Stimulated activated naive CD4-positive, alpha-beta T cell (primary cell): ENCODE data around the gene FHOD1.
A peak's percentile ranks its signal among the peaks of the same experiment; 100 is the strongest.

ENCODE experiments used
- DNase-seq, 6 experiments: peaks; one replicate each; lab custom pipeline; 2025; lab: John Stamatoyannopoulos, UW

The FHOD1 gene

DNA sequence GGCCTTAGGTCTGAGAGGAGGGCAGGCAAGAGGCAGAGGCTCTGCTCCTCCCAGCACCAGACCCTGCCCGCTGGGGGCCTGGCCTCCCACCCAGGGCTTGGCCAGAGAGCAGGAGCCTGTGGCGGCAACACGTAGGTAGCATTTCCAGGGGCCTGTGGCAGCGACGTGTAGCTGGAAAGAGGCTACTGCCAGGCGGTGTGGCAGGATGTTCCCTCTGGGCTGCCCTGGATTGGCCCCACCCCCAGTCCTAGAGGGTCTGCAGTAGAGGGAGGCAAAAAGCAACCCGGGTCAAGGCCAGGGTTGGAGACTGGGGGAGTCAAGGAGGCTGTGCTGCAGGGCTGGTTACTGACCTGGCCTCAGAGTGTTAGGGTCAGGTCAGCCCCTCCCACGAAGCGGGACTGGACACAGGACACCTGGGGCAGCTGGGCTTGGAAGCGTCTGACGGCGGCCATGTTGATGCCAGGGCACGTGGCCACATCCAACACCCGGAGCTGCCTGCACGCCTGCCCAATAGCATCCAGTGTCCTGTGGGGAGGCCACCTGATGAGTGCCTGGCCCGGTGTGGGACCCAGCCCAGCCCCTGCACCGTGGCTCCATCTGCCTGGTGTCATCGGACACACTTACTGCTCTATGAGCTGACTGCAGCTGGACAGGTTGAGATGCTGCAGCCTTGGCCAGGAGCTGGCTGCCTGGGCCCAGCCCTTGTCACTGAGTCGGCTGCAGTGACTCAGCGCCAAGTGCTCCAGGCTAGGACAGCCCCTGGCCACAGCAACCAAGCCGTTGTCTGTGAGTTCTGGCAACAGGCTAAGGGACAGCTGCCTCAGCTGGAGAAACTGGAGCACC, 39.8 kb downstream of the FHOD1 start:
- no peak for DNase-seq

DNA sequence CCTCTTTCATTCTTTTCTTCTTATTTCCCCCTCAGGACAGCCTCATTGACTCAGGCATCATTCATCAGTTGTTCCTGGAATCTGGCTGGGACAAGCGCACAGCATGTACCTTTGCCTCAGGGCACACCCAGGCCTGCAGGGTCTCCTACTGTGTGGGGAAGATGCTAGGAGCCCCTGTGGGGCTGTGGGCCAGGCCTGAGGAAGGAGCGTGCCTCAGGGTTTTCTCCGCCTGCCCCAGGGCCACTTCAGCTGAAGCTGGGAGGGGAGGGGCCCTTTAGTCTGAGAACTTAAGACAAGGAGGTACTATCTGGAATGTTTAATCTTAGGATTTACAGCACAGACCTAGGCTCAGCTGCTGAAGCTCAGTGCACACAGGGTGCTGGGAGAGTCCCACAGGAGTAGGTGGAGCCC, 40.4 kb downstream of the FHOD1 start:
- DNase-seq = no peak

DNA sequence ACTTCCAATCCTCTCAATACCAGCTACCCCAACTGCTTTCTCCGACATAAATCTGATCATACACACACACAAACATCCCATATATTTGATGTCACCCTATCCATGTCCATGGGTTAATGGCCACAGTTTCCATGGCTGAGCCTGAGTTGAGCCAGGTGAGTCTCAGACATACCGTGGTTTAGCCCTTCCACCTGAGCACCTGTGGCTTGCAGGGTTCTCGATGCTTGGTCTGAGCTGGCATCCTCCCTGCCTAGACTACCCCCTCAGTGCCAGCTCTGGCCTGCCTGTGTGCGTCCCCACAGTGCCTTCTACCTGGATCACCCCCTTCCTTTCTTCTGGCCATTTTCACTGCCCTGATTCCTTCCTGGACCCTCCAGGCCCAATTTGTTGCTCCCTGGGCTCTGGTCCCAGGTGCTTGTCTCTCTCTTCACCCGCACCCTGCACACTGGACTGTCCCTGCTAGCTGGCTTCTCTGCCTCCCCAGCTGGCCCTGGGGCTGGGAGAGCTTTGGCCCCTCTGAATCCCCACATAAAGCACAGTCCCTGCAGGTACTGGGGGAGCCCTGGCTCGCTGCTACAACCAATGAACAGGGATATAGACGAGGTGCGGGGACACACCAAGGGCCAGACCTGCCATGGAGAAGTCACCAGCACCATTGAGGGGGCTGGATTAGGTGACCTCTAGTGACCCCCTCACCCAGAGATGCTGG, 41.0 kb downstream of the FHOD1 start:
- no peak for DNase-seq

DNA sequence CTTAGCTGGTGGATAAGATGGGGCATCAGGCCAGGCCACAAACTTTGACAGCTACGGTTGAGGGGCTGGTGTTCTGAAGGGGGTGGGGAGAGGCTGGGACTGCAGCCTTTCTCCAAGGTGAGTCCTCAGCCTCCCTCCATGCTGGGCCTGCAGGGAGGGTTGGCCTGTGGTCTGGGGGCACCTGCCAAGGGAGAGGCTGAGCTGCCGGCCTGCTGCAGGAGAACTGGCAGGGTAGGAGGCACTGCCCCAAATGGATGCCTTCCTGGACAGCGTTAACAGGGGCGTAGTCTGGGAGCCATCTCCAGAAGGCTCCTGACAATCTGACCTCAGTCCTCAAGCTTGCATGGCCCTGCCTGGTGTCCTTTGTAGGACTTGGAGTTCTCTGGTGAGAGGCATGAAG, 43.2 kb downstream of the FHOD1 start:
- DNase-seq = no peak

DNA sequence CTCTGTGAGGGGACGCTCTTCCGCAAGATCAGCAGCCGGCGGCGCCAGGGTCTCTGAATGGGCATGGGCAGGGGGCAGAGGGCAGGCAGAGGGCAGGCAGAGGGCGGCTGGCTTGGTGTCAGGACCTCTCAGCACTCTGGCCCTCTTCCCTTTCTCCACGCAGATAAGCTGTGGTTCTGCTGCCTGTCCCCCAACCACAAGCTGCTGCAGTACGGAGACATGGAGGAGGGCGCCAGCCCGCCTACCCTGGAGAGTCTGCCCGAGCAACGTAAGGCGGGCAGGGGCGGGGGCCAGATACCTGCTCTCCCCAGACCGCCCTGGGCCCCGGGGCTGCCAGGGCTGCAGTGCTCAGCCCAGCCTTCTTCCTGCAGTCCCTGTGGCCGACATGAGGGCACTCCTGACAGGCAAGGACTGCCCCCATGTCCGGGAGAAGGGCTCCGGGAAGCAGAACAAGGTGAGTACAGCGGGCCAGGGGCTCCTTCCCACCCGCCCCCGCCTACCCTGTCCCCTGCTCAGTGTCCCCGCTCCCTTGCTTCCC, 44.3 kb downstream of the FHOD1 start:
- DNase-seq = no peak

DNA sequence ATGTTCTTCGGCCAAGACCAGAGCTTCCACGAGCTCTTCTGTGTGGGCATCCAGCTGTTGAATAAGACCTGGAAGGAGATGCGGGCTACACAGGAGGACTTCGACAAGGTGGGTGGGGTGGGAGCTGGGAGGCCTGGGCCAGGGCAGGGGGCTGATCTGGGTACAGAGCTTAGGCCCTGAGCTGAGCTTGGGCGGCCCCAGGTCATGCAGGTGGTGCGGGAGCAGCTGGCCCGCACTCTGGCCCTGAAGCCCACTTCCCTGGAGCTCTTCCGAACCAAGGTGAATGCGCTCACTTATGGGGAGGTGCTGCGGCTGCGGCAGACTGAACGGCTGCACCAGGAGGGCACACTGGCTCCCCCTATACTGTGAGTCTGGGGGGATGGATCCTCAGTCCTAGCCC, 44.9 kb downstream of the FHOD1 start:
- DNase-seq = no peak

DNA sequence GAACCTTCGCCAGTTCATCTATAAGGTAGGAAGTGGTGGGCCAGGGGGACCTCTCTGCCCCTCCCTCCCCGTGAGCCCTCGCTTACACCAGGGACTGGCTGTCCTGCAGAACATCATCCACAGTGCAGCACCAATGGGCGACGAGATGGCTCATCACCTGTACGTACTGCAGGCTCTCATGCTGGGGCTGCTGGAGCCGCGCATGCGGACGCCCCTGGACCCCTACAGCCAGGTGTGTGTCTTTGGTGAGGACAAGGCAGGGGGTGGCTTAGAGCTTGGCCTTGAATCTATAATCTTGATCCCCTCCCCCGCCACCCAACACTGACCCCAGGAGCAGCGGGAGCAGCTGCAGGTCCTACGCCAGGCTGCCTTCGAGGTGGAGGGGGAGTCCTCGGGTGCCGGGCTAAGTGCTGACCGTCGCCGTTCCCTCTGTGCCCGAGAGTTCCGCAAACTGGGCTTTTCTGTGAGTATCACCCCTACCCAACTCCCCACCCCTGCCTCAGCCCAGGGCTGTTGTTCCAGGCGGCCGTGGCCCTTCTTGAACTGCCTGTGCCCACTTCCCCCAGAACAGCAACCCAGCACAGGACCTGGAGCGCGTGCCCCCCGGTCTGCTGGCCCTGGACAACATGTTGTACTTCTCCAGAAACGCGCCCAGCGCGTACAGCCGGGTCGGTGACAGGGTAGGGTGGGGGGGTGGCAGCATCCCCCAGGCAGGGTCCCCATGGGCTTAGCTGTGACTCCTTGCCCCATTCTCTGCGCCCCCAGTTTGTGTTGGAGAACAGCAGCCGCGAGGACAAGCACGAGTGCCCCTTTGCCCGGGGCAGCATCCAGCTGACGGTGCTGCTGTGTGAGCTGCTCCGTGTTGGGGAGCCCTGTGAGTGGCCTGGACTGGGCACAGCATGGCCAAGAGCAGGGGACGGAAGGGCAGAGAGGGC, 45.6 kb downstream of the FHOD1 start:
- no peak for DNase-seq

DNA sequence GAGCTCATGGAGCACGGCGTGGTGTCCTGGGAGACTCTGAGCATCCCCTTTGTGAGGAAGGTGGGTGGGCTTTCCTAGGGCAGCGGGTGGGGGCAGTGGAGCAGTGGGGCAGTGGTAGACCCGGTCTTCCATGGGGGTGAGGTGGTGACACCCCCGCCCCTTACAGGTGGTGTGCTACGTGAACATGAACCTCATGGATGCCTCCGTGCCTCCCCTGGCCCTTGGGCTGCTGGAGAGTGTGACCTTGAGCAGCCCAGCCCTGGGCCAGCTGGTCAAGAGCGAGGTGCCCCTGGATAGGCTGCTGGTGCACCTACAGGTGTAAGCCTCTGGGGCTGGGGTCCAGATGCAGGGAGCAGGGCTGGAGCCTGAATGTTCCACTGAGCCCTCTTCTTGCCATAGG, 46.8 kb downstream of the FHOD1 start:
- DNase-seq = no peak

DNA sequence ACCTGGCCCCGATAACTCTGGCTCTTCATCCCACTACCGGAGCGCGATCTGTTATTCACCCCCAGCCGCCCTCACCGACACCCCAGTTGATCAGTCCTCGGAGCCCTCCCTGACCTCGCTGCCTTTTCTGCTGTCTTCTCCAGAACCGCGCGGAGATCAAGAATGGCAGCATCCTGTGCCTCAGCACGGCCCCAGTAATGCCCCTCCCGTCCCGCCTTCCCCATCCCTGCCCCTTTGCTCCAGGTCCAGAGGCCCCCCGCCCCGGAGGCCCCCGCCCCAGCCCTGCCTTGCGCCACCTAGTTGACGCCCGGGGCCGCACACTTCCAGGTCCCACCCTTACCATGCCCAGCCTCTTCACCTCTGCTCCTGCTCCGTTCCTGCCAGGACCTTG, 47.5 kb downstream of the FHOD1 start:
- DNase-seq = no peak

DNA sequence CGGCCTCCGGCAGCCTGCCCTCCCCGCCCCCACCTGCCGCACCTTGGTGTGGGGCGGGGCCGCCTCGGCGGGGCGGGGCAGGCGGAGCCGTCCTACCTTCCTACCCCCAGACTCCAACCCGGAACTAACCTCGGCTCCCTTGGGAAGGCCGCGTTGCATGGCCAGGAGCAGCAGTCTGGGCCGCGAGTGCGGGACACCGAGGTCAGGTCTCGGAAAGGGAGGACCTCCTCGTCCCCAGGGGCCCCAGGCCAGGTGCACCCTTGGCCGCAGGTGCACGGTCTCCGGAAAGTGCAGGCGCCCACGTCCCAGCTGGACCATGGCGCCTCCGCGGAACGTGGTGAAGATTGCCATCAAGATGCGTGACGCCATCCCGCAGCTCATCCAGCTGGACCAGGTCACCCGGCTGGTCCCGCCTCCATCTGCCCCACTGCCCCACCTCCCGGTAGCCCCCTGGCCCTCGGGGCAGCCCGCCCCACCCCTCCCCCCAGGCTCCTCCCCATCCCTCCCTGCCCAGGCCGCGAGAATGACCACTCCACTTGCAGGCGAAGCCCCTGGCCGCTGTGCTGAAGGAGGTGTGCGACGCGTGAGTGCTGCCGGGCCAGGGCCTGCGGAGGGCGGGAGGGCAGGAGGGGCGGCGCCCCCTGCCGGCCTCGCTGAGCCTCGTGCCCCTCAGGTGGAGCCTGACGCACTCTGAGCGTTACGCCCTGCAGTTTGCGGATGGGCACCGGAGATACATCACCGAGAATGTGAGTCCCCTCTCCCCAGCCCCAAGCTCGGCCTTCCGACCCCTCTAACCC, 48.1 kb downstream of the FHOD1 start, which contains the start of gene ELMO3:
TSS of gene ELMO3 (plus strand) at position 121 of the 797 bp plus-strand sequence. CDS start at position 317, 196 bp downstream.
- no peak for DNase-seq

DNA sequence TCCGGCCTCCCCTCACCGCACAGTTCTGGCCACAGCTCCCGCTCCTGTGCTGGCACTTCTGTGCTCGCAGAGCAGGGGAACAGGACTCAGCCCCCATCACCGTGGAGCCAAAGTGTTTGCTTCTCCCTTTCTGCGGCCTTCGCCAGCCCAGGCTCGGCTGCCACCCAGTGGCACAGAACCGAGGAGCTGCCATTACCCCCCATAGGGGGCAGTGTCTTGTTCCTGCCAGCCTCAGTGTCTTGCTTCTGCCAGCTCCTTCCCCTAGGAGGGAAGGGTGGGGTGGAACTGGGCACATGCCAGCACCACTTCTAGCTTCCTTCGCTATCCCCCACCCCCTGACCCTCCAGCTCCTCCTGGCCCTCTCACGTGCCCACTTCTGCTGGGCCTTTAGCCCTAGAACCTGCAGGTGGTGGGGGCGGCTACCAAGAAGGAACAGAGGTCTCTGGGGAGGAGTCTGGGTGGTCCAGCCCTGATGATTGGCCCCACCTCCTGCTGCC, 49.0 kb downstream of the FHOD1 start:
- DNase-seq = peak in 1 of 6 experiments; percentile 13

DNA sequence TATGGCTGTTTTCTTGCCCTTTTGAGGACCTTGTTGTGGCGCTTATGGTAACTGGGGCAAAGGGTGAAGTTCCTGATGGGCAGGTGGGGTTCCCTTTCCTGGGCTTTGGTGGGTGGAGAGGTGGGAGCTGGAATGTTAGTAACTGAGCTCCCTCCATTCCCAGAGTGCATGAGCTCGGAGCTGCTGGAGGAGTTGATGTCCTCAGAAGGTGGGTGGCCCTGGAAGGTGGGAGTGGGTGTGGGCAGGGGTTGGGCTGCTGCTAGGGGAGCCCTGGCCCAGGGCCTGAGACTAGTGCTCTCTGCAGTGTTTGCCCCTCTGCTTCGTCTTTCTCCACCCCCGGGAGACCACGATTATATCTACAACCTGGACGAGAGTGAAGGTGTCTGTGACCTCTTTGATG, 49.6 kb downstream of the FHOD1 start:
- DNase-seq = no peak

DNA sequence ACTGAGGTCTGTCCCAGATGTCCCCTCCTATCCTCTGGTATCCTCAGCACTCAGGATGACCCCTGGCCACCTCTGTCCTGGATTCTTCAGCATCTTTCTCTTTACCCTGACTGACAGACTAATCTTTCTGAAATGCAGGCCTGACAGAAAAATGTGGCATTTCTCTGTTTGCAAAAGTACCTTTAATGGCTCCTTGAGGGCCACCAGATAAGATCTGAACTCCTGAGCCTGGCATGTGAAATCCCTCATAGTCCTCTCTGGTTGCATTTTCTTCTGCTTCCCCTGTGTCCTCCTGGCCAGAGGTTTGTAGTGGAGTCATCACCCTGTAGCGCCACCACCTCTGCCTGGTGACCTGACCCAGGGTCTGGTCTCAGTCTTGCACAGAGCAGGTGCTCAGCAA, 50.4 kb downstream of the FHOD1 start:
- no peak for DNase-seq

DNA sequence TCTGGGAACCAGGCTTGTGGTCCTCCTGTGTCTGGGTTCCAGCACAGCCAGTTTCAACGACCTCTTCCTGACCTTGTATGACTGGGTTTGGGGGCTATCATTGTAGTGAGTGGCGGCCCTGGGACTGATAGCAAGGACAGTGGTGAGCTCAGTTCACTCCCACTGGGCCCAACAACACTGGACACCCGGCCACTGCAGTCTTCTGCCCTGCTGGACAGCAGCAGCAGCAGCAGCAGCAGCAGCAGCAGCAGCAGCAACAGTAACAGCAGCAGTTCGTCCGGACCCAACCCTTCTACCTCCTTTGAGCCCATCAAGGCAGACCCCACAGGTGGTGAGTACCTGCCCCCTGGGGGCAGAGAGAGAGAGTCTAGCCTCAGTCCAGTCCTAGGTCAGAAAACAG, 51.6 kb downstream of the FHOD1 start:
- no peak for DNase-seq

DNA sequence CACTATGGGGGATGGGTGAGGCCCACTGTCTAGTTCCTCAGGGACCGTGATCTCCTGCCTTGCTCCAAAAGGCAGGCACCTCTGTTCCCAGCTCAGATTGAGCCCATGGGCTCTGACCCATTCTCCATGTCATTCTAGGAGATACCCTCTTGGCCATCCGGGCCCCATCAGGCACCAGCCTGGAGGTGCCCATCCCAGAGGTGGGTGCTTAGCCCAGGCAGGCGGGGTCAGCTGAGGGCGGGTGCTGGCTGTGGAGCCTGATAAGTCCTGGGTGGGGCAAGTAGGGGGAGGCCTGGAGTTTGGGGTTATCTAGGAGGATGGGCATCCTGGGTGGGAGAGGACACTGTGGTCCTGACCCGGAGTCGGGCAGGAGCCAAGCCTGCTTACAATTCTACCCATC, 53.0 kb downstream of the FHOD1 start:
- no peak for DNase-seq

DNA sequence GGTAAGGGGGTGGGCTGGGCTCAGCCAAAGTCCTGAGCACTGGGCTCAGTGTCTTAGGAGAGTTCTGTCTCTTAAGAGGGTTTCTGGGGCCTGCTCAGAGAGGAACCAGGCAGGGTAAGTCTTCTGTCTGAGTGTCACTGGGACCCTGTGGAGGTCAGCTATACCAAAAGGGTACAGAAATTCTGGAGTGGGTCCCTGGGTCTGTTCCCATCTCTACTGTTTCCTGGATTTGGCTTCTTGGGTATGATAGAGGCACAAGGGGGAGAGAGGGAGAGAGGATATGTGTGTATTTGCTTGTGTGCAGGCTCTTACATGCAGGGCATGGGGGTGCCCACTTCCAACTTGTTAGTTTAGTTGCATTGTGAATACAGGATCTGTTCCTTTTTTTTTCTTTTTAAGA, 53.7 kb downstream of the FHOD1 start:
- no peak for DNase-seq

DNA sequence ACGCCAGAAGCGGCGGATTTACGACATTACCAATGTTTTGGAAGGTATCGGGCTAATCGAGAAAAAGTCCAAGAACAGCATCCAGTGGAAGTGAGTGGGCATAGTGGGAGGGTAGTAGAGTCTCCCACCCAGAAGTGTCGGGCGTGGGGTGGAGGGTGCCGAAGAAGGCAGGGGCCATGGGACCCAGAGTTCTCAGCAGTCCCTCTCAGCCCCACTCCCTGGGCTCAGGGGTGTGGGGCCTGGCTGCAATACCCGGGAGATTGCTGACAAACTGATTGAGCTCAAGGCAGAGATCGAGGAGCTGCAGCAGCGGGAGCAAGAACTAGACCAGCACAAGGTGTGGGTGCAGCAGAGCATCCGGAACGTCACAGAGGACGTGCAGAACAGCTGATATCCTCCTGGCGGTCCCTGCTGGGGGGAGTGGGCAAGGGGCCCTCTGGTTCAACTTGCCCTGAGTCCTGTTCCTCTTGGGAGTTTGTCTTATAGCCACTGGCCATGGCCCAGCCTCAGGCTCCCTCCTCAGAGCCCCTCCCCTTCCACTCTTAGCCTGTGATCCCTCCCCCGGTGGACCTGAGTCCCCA, 54.4 kb downstream of the FHOD1 start:
- DNase-seq = no peak

DNA sequence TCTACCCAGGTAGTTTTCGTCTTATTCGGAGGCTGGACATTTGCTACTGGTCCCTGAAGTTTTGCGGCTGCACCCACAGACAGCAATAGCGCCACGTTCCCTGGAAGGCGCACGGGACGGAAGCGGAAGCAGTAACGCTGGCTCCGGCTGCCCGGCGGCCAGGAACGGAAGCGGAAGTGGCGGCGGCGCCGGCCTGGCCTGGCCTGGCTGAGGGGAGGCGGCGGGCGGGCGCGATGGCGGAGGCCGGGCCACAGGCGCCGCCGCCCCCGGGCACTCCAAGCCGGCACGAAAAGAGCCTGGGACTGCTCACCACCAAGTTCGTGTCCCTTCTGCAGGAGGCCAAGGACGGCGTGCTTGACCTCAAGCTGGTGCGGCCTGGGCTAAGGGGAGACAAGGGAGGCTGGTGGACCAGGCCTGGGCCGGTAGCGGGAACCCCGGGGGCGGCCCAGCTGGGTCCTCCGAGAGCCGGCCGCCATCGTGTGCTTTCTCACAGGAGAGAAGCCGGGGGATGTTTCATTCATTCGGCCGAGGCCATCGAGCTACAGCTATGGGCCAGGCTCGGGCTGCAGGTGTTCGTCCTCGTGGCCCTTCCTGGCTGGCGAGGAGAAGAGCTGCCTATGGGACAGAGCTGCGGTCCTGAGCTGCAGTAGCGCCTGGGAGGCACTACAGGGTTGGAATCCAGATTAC, 55.1 kb downstream of the FHOD1 start, which contains the start of gene E2F4:
TSS of gene E2F4 (plus strand) at position 161 of the 687 bp plus-strand sequence. CDS start at position 234, 73 bp downstream.
- peak; percentile 71 to 79 (median 75) for DNase-seq

DNA sequence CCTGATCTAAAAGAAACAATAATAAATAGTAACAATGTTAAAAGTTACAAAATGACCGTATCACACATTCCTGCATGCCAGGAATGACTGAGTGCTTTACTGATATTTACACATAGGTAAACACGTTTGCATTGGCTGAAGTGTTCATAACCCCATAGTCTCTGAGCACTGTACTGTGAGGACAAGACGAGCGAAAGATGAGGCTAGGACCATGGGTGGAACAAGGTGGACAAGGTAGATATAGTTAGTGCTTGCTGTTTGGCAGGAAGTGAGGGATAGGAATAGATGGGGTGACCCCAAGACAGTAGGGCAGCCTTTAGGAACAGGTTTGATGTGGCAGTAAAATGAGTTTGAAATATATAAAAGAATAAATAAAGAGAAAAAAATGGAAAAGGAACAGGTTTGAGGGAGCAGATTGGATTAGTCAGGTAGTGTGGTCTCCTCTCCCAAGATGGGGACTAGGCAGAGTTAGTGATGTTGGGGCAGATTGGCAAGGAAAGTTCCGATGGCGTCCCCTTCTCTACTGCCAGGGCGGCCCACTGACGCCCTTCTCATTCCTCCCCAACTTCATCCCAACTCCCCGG, 55.8 kb downstream of the FHOD1 start:
- DNase-seq = no peak
